Thoracic aorta (tissue), 2 donors: ENCODE results near the gene ZNF398. TPM values are rescaled to one million over a fixed set of nuclear protein-coding genes. Genes with fewer than 3 reads are reported as not detected.

Experiments
- ATAC-seq: fragments of 150-250 bp; one replicate; pipeline ENCODE4 v1.8.0; 2017; ENCODE audit warnings: low read depth; ENCODE audit not compliant: insufficient number of reproducible peaks, low FRiP score
- DNase-seq: peaks from one replicate; pipeline ENCODE4 v3.0.0-alpha.2; 2020; ENCODE audit warnings: low spot score
- H3K27ac ChIP-seq, 2 donors: fragments of 200-600 bp; sonication (generic); 1 replicate in 1 of 2; 2 replicates in 1 of 2; pipeline ENCODE4 v1.5.1; 2016; ENCODE audit warnings: mild to moderate bottlenecking in 2 of 2, moderate library complexity in 2 of 2
- H3K27me3 ChIP-seq: fragments of 200-600 bp; sonication (generic); replicated peaks from 2 replicates; pipeline ENCODE4 v1.6.0; 2016; ENCODE audit warnings: mild to moderate bottlenecking; ENCODE audit not compliant: insufficient read depth
- H3K36me3 ChIP-seq: fragments of 200-600 bp; sonication (generic); one replicate; pipeline ENCODE4 v1.5.1; 2016
- H3K4me1 ChIP-seq, 2 donors: fragments of 200-600 bp; sonication (generic); 1 replicate in 1 of 2; 2 replicates in 1 of 2; pipeline versions ENCODE4 v1.5.1 to v1.6.0; 2016; ENCODE audit warnings: low read depth in 2 of 2, mild to moderate bottlenecking in 1 of 2; ENCODE audit not compliant: control insufficient read depth in 1 of 2
- H3K4me3 ChIP-seq: fragments of 200-600 bp; sonication (generic); 2 replicates; pipeline ENCODE4 v1.5.1; 2016; ENCODE audit warnings: mild to moderate bottlenecking
- H3K9me3 ChIP-seq: fragments of 200-600 bp; sonication (generic); 2 replicates; pipeline ENCODE4 v1.5.1; 2016
- total RNA-seq, 2 donors: library from RNA; depleted of rRNA; stranded (reverse); fragments of >200 nt; gene quantifications; one replicate each; pipeline versions ENCODE4 v1.1.0 to v1.2.3, GENCODE V29; 2016
- TF ChIP-seq, protein P1 (sequence below): fragments of 200-600 bp; sonication (generic); IDR thresholded peaks from one replicate; pipeline ENCODE4 v1.5.1; 2019; ENCODE audit warnings: antibody characterized with exemption

Gene ZNF398
- total RNA-seq, 2 donors from 2014 or later = 16.2 to 31.5 TPM

DNA sequence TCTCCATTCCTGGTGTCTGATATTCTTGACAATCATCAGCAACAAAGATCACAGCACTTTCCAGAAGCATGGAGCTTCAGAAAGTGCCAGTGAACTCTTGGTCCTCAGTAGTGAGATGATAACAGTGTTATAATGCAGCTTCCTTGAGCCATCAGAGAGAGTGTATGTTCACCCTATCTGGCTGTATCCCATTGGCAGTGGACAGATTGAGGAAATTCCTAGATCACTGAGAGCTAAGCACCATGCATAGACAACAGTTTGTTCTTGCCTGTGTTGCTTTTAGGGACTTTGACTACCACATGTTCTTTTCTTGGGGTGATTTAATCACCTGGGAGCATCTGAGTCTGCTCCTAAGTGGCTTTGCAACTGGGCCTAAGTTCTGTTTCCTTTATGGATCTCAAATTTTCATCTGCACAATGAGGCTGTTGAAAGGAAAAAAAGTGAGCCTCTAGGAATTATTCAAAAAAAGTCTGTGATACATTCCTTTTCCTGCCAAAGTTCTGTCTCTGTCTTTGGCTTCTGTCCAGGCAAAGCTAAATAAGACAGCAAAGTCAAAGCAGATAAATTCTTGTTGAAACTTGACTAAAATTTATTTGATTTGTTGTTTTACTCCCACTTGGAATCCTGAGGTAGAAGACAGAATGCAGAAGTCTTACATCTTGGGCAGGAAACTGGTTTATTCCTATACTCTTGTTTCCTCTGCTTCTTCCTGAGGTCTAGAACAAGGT lies 33.6 kb downstream of the ZNF398 start:
- DNase-seq = no peak
- ATAC-seq = no peak
- H3K27ac ChIP-seq = no peak overlapping the region

DNA sequence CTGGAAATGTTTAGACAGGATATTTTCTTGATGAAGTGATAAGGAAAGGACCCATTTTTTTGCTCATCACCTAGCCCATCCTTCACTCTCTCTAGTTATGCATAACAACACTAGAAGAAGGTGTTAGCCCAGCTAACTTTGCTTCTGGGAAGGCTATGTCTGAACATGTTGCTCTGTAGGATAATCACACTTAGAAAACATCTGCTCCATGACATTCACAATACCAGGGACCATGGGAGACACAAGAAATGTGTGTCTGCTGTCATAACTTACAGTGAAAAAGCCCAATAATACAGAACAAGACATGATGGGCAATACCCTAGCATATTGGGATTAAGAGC lies 34.2 kb downstream of the ZNF398 start:
- no peak for ATAC-seq
- Histone ChIP-seq H3K4me3 (no peak overlapping the region), H3K27ac (no peak overlapping the region), H3K4me1 (no peaks in the 10 kb centered on the region), H3K36me3 (peaks cover 34% of the 10 kb centered on the region), H3K9me3 (no peaks in the 10 kb centered on the region), H3K27me3 (no peaks in the 10 kb centered on the region)
- TF ChIP-seq, protein P1, sequence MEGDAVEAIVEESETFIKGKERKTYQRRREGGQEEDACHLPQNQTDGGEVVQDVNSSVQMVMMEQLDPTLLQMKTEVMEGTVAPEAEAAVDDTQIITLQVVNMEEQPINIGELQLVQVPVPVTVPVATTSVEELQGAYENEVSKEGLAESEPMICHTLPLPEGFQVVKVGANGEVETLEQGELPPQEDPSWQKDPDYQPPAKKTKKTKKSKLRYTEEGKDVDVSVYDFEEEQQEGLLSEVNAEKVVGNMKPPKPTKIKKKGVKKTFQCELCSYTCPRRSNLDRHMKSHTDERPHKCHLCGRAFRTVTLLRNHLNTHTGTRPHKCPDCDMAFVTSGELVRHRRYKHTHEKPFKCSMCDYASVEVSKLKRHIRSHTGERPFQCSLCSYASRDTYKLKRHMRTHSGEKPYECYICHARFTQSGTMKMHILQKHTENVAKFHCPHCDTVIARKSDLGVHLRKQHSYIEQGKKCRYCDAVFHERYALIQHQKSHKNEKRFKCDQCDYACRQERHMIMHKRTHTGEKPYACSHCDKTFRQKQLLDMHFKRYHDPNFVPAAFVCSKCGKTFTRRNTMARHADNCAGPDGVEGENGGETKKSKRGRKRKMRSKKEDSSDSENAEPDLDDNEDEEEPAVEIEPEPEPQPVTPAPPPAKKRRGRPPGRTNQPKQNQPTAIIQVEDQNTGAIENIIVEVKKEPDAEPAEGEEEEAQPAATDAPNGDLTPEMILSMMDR = no peak
- DNase-seq = no peak

More for the DNA sequence above, 33.6 kb downstream of the ZNF398 start:
- Histone ChIP-seq H3K4me3 (no peak overlapping the region), H3K36me3 (peaks cover 35% of the 10 kb centered on the region), H3K4me1 (no peaks in the 10 kb centered on the region), H3K9me3 (no peaks in the 10 kb centered on the region), H3K27me3 (no peaks in the 10 kb centered on the region)
- TF ChIP-seq, protein P1 = no peak

DNA sequence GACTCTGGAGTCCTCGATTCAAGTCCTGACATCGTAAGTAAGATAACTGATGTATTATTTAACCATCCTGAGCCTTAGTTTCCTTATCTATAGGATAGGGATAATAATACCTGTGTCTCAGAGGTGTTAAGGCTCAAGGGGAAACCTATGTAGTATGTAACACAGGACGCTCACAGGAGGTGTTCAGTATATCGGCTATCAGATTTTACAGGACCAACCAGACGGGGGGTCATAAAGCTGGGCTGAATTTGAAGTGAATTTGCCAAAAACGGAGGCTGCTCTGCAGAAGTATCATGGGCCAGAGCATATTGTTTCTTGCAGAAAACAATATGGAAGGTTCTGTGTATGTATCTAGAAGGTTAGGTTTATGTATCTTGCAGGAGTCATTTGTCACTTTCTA lies 37.0 kb downstream of the ZNF398 start:
- Histone ChIP-seq H3K4me3 (no peak overlapping the region), H3K36me3 (peaks cover 8% of the 10 kb centered on the region), H3K4me1 (no peaks in the 10 kb centered on the region), H3K9me3 (no peaks in the 10 kb centered on the region), H3K27ac (no peak overlapping the region), H3K27me3 (no peaks in the 10 kb centered on the region)
- no peak for ATAC-seq
- no peak for DNase-seq
- TF ChIP-seq, protein P1 = no peak

DNA sequence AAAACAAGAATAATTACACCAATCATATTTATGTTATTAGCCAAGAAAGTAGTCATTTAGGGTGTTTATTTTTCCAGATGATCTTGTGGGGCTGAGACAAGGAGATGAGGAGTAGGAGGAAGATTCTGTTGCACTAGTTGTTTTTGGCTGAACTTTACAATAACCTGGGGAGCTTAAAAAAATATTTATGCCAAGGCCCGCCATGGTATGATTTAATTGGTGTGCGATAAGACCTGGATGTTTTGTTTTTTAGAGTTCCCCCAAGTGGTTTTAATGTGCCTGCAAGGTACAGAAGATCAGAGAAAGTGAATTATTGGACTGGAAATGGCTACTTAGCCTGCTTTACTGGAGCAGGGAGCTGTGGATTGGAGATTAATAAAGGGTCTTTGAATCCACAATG lies 41.0 kb downstream of the ZNF398 start:
- Histone ChIP-seq H3K9me3 (no peaks in the 10 kb centered on the region), H3K4me1 (no peaks in the 10 kb centered on the region), H3K36me3 (no peaks in the 10 kb centered on the region), H3K4me3 (no peak overlapping the region), H3K27ac (no peak overlapping the region), H3K27me3 (no peaks in the 10 kb centered on the region)
- ATAC-seq = no peak
- DNase-seq = no peak
- TF ChIP-seq, protein P1 = no peak

DNA sequence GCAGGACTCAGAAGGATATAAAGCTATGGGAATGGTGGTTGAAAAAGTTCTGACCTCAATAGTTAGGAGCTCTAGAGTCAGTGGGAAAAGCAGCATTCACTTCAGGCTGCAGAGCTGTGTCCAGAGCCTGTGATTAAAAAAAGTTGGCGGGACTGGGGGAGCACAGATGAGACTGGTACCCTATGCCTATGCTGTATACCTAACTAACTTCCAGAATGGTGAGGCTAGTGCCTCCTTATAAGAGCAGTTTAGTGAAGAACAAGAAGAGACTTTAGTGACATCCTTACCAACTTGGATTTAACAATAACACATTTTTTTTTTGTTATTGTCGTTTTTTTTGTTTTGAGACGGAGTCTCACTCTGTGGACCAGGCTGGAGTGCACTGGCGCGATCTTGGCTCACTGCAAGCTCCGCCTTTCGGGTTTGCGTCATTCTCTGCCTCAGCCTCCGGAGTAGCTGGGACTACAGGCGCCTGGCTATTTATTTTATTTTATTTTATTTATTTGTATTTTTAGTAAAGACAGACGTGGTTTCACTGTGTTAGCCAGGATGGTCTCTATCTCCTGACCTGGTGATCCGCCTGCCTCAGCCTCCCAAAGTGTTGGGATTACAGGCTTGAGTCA lies 41.5 kb downstream of the ZNF398 start:
- TF ChIP-seq, protein P1 = no peak
- no peaks in the 10 kb centered on the region for H3K36me3 ChIP-seq
- H3K27ac ChIP-seq = no peak overlapping the region
- no peaks in the 10 kb centered on the region for H3K4me1 ChIP-seq
- DNase-seq (no peak), ATAC-seq (no peak)
- no peaks in the 10 kb centered on the region for H3K27me3 ChIP-seq
- no peak overlapping the region for H3K4me3 ChIP-seq
- H3K9me3 ChIP-seq = no peaks in the 10 kb centered on the region
